Smooth muscle cell (in vitro differentiated cells): Measurements from ENCODE around the gene MAJIN. TPM values are rescaled to one million over a fixed set of nuclear protein-coding genes. Genes with fewer than 3 reads are reported as not detected.

Experiments
- DNase-seq: peaks from one replicate; lab custom pipeline; 2025; ENCODE audit not compliant: unreplicated experiment; lab: John Stamatoyannopoulos, UW
- H2AFZ ChIP-seq: fragments of 200-600 bp; sonication (generic); 2 replicates; pipeline ENCODE4 v1.6.0; 2016; ENCODE audit warnings: antibody characterized with exemption, low read depth, mild to moderate bottlenecking
- H3F3A ChIP-seq: fragments of 200-600 bp; sonication (generic); 2 replicates; pipeline ENCODE4 v1.6.0; 2017; ENCODE audit warnings: antibody characterized with exemption, low read depth
- H3K27ac ChIP-seq: fragments of 200-600 bp; sonication (generic); 2 replicates; pipeline ENCODE4 v1.5.1; 2016; ENCODE audit warnings: low read depth, mild to moderate bottlenecking
- H3K27me3 ChIP-seq: fragments of 200-600 bp; sonication (generic); 2 replicates; pipeline ENCODE4 v1.6.1; 2016; ENCODE audit warnings: low read depth, mild to moderate bottlenecking
- H3K36me3 ChIP-seq: fragments of 200-600 bp; sonication (generic); 2 replicates; pipeline ENCODE4 v1.5.1; 2016; ENCODE audit warnings: low read depth
- H3K4me1 ChIP-seq: fragments of 200-600 bp; sonication (generic); 2 replicates; pipeline ENCODE4 v1.5.1; 2016; ENCODE audit warnings: low read depth
- H3K4me2 ChIP-seq: fragments of 200-600 bp; sonication (generic); 2 replicates; pipeline ENCODE4 v1.6.0; 2016; ENCODE audit warnings: mild to moderate bottlenecking
- H3K4me3 ChIP-seq: fragments of 200-600 bp; sonication (generic); 2 replicates; pipeline ENCODE4 v1.5.1; 2016; ENCODE audit warnings: mild to moderate bottlenecking
- H3K79me2 ChIP-seq: fragments of 200-600 bp; sonication (generic); 2 replicates; pipeline ENCODE4 v1.6.0; 2016; ENCODE audit warnings: low read depth, mild to moderate bottlenecking
- H3K9ac ChIP-seq: fragments of 200-600 bp; sonication (generic); 2 replicates; pipeline ENCODE4 v1.6.0; 2016; ENCODE audit warnings: low read depth
- H3K9me3 ChIP-seq: fragments of 200-600 bp; sonication (generic); replicated peaks from 2 replicates; pipeline ENCODE4 v1.5.1; 2016; ENCODE audit warnings: low read depth
- H4K20me1 ChIP-seq: fragments of 200-600 bp; sonication (generic); 2 replicates; pipeline ENCODE4 v1.6.0; 2016; ENCODE audit warnings: low read depth
- WGBS: methylation state at CpG from one replicate; pipeline ENCODE4 v1.1.7; 2016; ENCODE audit warnings: low lambda C conversion rate; 5-methylcytosine and 5-hydroxymethylcytosine counted together
- polyA plus RNA-seq: library from polyadenylated mRNA; unstranded; fragments of >200 nt; fragmentation: Nextera tagmentation; extraction: Ambion mirVana; gene quantifications from 2 replicates; pipeline ENCODE4 v1.2.1, GENCODE V29; 2016
- total RNA-seq: library from RNA; depleted of rRNA; stranded (reverse); fragments of >200 nt; gene quantifications from 2 replicates; pipeline ENCODE4 v1.2.3, GENCODE V29; 2014
- TF ChIP-seq, protein P1 (sequence below): fragments of 200-600 bp; sonication (generic); IDR thresholded peaks from 2 replicates; pipeline ENCODE4 v1.5.1; 2017; ENCODE audit warnings: borderline replicate concordance, mild to moderate bottlenecking, antibody characterized with exemption; ENCODE audit not compliant: insufficient read depth, poor library complexity, severe bottlenecking

Gene MAJIN
- total and polyA plus RNA-seq, 2 experiments from 2014 or later = not detected

DNA sequence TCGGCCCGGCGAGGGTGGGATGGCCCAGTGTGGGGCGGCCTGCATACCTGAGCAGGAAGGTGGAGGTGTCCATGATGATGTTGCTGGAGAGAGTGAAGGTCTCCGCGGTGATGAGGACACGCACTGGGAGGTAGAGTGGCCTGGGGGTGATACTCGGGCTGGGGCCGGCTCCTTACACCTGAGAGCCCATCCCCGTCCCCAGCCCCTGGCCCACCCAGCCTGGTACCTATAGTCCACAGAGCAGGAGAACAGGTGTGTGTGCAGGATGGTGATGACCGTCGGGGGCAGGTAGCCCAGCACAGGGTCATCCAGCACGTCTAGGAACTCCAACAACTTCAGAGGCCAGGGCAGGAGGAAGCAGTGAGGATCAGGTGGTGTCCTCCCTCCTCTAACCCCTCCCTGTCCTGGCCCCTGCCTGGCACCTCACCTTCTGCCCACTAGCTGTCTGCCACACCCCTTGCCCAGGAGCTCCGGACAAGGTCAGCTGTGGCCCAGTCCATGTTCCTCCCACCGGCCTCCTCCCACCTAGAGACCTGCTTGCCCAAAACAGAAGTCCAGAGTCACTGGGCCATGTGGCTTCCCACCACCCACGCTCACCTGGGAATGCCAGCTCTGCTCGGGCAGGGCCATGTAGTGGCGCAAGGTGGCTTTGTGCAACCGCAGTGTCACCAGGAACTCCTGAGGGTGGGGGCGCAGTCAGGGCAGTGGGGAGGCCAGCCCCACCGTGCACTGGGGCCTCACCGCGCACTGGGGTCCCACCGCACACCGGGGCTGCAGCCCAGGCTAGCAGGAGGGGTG is 66.2 kb downstream of the MAJIN start:
- H4K20me1 ChIP-seq = no peaks in the 10 kb centered on the region
- H3K79me2 ChIP-seq = no peaks in the 10 kb centered on the region
- H3K9ac ChIP-seq = no peak overlapping the region
- no peaks in the 10 kb centered on the region for H3K9me3 ChIP-seq
- H3K4me1 ChIP-seq = no peaks in the 10 kb centered on the region
- no peak overlapping the region for H3K4me2 ChIP-seq
- no peak overlapping the region for H3K27ac ChIP-seq
- H3K27me3 ChIP-seq = no peaks in the 10 kb centered on the region
- H3F3A ChIP-seq = no peaks in the 10 kb centered on the region
- H3K36me3 ChIP-seq = no peaks in the 10 kb centered on the region
- 98% methylated on average over 25 of the region's 25 CpGs for WGBS
- TF ChIP-seq, protein P1, sequence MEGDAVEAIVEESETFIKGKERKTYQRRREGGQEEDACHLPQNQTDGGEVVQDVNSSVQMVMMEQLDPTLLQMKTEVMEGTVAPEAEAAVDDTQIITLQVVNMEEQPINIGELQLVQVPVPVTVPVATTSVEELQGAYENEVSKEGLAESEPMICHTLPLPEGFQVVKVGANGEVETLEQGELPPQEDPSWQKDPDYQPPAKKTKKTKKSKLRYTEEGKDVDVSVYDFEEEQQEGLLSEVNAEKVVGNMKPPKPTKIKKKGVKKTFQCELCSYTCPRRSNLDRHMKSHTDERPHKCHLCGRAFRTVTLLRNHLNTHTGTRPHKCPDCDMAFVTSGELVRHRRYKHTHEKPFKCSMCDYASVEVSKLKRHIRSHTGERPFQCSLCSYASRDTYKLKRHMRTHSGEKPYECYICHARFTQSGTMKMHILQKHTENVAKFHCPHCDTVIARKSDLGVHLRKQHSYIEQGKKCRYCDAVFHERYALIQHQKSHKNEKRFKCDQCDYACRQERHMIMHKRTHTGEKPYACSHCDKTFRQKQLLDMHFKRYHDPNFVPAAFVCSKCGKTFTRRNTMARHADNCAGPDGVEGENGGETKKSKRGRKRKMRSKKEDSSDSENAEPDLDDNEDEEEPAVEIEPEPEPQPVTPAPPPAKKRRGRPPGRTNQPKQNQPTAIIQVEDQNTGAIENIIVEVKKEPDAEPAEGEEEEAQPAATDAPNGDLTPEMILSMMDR = no peak
- H2AFZ ChIP-seq = no peak overlapping the region
- H3K4me3 ChIP-seq = no peak overlapping the region
- DNase-seq = no peak

DNA sequence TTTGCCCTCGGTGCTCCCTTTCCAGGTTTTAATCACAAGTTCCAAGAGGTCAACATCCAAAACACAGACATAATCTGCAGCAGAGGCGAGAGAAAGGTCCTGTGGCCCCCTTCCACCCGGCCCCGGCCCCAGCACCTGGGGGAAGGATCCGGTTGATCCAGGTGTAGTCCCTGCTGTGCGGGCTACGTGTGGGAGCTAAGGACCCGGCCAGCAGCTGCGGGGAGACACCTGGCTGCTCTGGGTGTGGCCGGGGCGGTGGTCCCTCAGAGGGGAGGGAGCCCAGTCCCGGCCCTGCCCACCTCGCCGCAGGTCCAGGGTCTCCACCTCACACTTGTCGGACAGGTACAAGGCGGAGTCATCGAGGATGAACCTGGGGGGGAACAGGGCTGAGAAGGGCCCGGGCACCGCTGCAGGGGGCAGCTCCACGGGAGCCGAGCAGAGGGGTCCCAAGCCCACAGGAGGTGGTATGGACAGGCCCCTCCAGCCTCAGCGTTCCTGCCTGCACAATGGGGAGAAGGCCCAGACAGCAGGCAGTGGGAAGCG is 68.5 kb downstream of the MAJIN start:
- Histone ChIP-seq H3K4me3 (no peak overlapping the region), H3K27ac (no peak overlapping the region), H3F3A (no peaks in the 10 kb centered on the region), H3K9ac (no peak overlapping the region), H4K20me1 (no peaks in the 10 kb centered on the region), H3K79me2 (no peaks in the 10 kb centered on the region), H3K9me3 (no peaks in the 10 kb centered on the region), H2AFZ (no peak overlapping the region), H3K27me3 (no peaks in the 10 kb centered on the region), H3K36me3 (no peaks in the 10 kb centered on the region), H3K4me2 (no peak overlapping the region), H3K4me1 (no peaks in the 10 kb centered on the region)
- WGBS = 97% methylated on average over 23 of the region's 23 CpGs
- TF ChIP-seq, protein P1 = no peak
- DNase-seq = no peak

DNA sequence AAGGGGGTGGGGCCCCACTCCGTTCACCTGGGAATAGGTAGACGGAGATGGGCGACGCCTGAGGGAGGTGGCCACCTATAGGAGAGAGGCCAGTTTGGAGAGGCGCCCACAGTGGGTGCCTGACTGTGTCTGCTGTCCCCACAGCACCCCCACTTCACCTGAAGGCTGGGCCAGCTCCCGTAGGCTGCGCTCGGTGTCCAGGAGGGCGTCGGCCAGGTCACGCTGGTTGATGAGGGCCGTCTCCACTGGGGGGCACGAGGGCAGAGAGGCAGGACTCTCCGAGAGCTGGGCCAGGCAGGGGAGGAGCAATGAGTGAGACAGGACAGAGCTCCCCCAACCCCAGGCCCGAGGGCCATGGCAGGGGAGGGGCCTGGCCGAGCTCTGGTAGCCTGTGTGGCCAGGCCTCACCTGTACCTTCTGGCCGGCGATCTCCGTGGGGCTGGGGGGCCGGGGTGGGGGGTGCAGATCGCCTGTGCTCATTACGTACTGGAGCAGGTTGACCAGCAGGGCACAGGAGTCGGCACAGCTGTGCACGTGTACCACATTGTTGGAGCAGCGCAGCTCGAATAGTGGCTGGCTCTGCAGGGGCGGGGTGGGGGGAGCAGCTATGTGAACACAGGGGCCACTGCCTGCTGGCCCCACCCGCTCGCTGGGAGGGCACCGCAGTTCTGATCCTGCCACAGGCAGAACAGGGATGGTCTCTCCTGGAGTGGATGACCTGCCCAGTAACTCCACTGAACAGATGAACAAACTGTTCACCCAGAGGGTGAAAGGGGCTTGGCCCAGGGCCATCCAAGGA is 69.6 kb downstream of the MAJIN start:
- no peaks in the 10 kb centered on the region for H3K4me1 ChIP-seq
- no peaks in the 10 kb centered on the region for H3F3A ChIP-seq
- TF ChIP-seq, protein P1 = no peak
- H3K9ac ChIP-seq = no peak overlapping the region
- H3K36me3 ChIP-seq = no peaks in the 10 kb centered on the region
- no peaks in the 10 kb centered on the region for H3K9me3 ChIP-seq
- no peaks in the 10 kb centered on the region for H4K20me1 ChIP-seq
- no peaks in the 10 kb centered on the region for H3K27me3 ChIP-seq
- no peak overlapping the region for H3K4me2 ChIP-seq
- WGBS = 98% methylated on average over 7 of the region's 30 CpGs
- H3K4me3 ChIP-seq = no peak overlapping the region
- no peak for DNase-seq
- no peak overlapping the region for H3K27ac ChIP-seq
- H2AFZ ChIP-seq = no peak overlapping the region
- no peaks in the 10 kb centered on the region for H3K79me2 ChIP-seq
